HUES48 (cell line): ENCODE results near the gene TMED10.
A peak's percentile ranks its signal among the peaks of the same experiment; 100 is the strongest.

Experiments used
- H3K27ac ChIP-seq: one replicate; pipeline ENCODE4 v1.7.0; 2013; ENCODE audit warnings: low read depth, low read length, inconsistent platforms
- H3K27me3 ChIP-seq: 2 replicates; pipeline ENCODE4 v1.6.1; 2013; ENCODE audit warnings: mild to moderate bottlenecking, low read length; ENCODE audit not compliant: control insufficient read depth, insufficient read depth
- H3K36me3 ChIP-seq: 2 replicates; pipeline ENCODE4 v1.6.1; 2013; ENCODE audit warnings: low read length; ENCODE audit not compliant: control insufficient read depth, insufficient read depth
- H3K4me1 ChIP-seq: 2 replicates; pipeline ENCODE4 v1.6.1; 2013; ENCODE audit warnings: mild to moderate bottlenecking, low read length; ENCODE audit not compliant: control insufficient read depth, insufficient read depth
- H3K4me3 ChIP-seq: 2 replicates; pipeline ENCODE4 v1.5.1; 2013; ENCODE audit warnings: mild to moderate bottlenecking, low read depth, low read length
- H3K9ac ChIP-seq: 2 replicates; pipeline ENCODE4 v1.6.1; 2013; ENCODE audit warnings: mild to moderate bottlenecking, low read depth, low read length, moderate library complexity
- H3K9me3 ChIP-seq: 2 replicates; pipeline ENCODE4 v1.6.1; 2013; ENCODE audit warnings: low read length; ENCODE audit not compliant: control insufficient read depth, insufficient read depth

Gene TMED10

DNA sequence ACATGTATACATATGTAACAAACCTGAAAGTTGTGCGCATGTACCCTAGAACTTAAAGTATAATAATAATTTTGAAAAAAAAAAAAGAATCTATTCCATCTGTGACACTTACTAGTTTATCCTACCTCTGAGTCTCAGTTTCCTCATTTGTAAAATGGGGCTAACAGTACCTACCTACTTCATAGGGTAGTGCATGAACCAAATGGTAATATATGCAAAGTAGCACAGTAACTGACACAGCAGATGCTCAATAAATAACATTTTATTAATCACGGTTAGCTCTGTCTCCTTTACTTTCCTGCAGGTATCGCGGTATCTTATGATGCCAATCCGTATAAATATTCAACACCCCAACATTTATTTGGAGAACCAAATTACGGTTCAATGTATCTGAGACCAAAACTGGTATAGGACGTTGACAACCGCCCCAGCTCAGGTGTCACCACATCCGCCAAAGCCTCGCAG is 703 bp downstream of the TMED10 start:
- H3K27me3 ChIP-seq: no peaks in the 10 kb centered on the region
- no peaks in the 10 kb centered on the region for H3K36me3 ChIP-seq
- peak overlapping the region; percentile 99 for H3K4me3 ChIP-seq
- peak overlapping the region; percentile 97 for H3K27ac ChIP-seq
- no peaks in the 10 kb centered on the region for H3K9me3 ChIP-seq
- H3K4me1 ChIP-seq: peaks cover 2% of the 10 kb centered on the region; the same call in 1 of the 2 replicates
- H3K9ac ChIP-seq: peak overlapping the region; percentile 93

DNA sequence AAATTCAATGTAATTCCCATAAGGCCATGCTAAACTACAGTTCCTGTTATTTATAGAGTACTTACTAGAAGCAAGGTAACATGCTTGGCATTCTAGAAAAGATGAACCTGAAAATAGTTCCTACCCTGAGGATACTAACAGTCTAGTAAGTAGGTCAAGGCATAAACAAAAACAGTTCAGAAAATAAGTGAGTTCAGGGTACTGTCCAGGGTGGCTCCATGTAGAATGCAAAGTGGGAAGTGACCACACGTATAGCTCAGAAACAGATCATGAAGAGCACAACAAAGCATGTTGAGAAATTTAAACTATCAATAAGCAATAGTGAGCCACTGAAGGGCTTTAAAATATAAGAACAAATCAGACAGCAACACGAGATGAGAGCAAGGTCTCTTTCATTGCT is 2.3 kb downstream of the TMED10 start:
- Histone ChIP-seq H3K4me1 (peaks cover 2% of the 10 kb centered on the region; the same call in 1 of the 2 replicates), H3K36me3 (no peaks in the 10 kb centered on the region), H3K27ac (no peak overlapping the region), H3K27me3 (no peaks in the 10 kb centered on the region), H3K9ac (no peak overlapping the region), H3K9me3 (no peaks in the 10 kb centered on the region), H3K4me3 (no peak overlapping the region)

DNA sequence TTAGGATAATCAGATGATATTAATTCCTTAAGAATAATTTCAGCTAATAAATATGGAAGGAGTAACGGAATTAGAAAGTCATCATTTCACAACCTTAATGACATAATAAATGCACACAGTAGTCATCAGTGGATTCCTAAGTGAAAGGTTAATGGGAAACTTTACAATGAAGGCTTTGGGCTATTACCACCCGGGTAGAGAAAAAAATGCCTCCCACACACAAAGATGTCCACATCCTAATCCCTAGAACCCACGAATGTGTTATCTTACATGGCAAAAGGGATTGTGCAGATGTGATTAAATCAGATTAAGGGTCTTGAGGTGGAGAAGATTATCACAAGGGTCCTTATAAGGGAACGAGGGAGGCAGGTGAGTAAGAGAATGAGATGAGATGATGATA is 5.6 kb downstream of the TMED10 start:
- Histone ChIP-seq H3K36me3 (no peaks in the 10 kb centered on the region), H3K27me3 (no peaks in the 10 kb centered on the region), H3K4me3 (no peak overlapping the region), H3K9ac (no peak overlapping the region), H3K9me3 (no peaks in the 10 kb centered on the region), H3K4me1 (peaks cover 17% of the 10 kb centered on the region), H3K27ac (no peak overlapping the region)

GRCh38 chr14:75168586-75169335 is 7.7 kb downstream of the TMED10 start:
- H3K9ac ChIP-seq: no peak overlapping the region
- no peaks in the 10 kb centered on the region for H3K9me3 ChIP-seq
- no peaks in the 10 kb centered on the region for H3K36me3 ChIP-seq
- peaks cover 15% of the 10 kb centered on the region for H3K4me1 ChIP-seq
- H3K27ac ChIP-seq: no peak overlapping the region
- no peaks in the 10 kb centered on the region for H3K27me3 ChIP-seq
- no peak overlapping the region for H3K4me3 ChIP-seq

DNA sequence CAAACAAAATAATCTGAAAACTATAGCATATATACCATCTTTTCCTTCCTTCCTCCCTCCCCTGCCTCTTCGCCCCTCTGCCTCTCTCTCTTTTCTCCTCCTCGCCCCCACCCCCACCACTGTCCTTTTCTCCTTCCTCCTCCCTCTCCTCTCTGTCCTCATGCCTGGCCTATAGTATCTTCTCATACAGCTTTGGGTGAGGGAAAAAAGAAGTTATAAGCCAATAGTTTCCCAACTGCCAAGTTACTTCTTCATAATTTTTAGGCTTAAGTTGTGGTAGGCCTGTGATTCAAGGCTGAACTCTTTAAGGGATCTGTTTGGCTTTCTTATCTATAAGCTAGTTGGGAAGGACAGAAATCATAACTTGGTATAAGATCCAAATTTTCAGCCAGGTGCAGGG is 9.1 kb downstream of the TMED10 start:
- Histone ChIP-seq H3K4me1 (peaks cover 15% of the 10 kb centered on the region), H3K4me3 (no peak overlapping the region), H3K27me3 (no peaks in the 10 kb centered on the region), H3K27ac (no peak overlapping the region), H3K9ac (no peak overlapping the region), H3K9me3 (no peaks in the 10 kb centered on the region), H3K36me3 (no peaks in the 10 kb centered on the region)

DNA sequence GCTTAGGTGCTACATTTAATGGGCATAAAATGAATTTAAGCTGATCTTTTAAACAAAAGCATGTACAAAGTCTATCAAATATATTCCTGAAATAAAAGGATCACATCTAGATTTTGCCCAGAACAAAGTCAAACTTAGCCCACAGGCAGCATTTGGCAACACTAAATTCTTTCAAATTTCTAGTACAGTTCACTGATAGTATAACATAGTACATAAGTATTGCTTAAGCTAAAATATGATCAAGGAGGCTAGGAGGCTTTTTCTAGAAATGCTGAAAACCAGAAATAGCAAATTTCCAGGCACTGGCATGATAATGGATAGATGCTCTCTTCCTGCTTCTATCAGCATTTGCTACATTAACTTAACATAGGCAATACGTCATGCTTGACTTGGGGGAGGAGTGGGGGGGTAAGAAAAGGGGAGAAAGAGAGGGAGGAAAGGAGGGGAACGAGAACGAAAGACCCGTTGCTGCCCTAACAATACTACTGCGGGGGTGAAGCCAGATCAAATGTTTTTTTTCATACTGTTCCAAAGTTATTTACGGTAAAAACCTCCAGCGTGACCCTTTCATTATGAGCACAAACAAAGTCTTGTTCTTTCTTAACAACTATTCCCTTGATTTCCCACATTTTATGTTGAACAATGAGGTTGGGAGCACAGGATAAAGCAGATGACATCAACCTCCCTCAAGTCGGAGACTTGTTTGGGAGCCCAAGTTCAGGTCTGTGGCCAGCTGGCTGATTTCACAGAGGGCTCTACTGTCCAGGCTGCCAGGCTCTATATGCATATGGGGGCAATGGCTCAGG is 10.6 kb downstream of the TMED10 start:
- no peak overlapping the region for H3K9ac ChIP-seq
- H3K4me1 ChIP-seq: peaks cover 15% of the 10 kb centered on the region

GRCh38 chr14:75164809-75165208 is 11.6 kb downstream of the TMED10 start:
- no peak overlapping the region for H3K27ac ChIP-seq
- peaks cover 24% of the 10 kb centered on the region for H3K4me1 ChIP-seq
- no peak overlapping the region for H3K9ac ChIP-seq
- no peaks in the 10 kb centered on the region for H3K36me3 ChIP-seq
- no peak overlapping the region for H3K4me3 ChIP-seq
- H3K27me3 ChIP-seq: no peaks in the 10 kb centered on the region
- H3K9me3 ChIP-seq: no peaks in the 10 kb centered on the region

More for the DNA sequence above, 10.6 kb downstream of the TMED10 start:
- H3K9me3 ChIP-seq: no peaks in the 10 kb centered on the region
- H3K4me3 ChIP-seq: no peak overlapping the region
- H3K27me3 ChIP-seq: no peaks in the 10 kb centered on the region
- H3K36me3 ChIP-seq: no peaks in the 10 kb centered on the region
- H3K27ac ChIP-seq: no peak overlapping the region

DNA sequence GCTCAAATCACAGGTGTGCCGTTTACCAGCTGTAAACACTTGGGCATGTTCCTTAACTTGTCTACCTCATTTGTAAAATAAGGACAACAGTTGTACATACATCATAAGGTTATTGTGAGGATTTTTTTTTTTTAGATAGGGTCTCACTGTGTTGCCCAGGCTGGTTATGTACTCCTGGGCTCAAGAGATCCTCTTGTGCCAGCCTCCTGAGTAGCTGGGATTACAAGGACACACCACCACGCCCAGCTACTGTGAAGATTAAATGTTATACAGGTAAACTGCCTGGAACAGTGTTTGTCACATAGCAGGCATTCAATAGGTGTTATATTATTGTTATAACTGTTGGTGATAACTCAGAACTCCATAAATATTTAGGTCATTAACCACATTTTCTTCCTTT is 12.7 kb downstream of the TMED10 start:
- peaks cover 28% of the 10 kb centered on the region for H3K4me1 ChIP-seq
- H3K36me3 ChIP-seq: no peaks in the 10 kb centered on the region
- H3K4me3 ChIP-seq: no peak overlapping the region
- H3K27ac ChIP-seq: no peak overlapping the region
- no peaks in the 10 kb centered on the region for H3K27me3 ChIP-seq
- no peak overlapping the region for H3K9ac ChIP-seq
- no peaks in the 10 kb centered on the region for H3K9me3 ChIP-seq

DNA sequence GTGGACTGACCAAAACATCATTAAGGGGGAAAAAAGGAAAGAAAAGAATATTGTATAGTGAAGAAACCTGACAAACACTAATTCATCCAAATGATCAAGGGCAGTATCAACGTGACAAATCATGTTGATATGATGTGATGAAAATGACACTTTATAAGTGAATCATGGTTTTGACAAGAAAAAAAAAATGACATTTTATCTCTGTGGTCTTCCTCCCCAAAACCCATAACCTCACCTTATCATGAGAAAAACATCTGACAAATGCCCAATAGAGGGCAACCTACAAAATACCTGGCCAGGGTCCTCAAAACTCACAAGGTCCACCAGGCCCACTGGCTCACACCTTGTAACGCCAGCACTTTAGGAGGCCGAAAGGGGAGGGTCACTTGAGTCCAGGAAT is 13.8 kb downstream of the TMED10 start:
- H3K9me3 ChIP-seq: no peaks in the 10 kb centered on the region
- no peak overlapping the region for H3K9ac ChIP-seq
- H3K36me3 ChIP-seq: no peaks in the 10 kb centered on the region
- H3K27ac ChIP-seq: no peak overlapping the region
- no peaks in the 10 kb centered on the region for H3K27me3 ChIP-seq
- H3K4me1 ChIP-seq: peaks cover 23% of the 10 kb centered on the region
- no peak overlapping the region for H3K4me3 ChIP-seq

- peaks cover 12% of the 10 kb centered on the region; the same call in 1 of the 2 replicates for H3K4me1 ChIP-seq
- no peaks in the 10 kb centered on the region for H3K27me3 ChIP-seq
- H3K4me3 ChIP-seq: no peak overlapping the region
- no peaks in the 10 kb centered on the region for H3K9me3 ChIP-seq
- no peak overlapping the region for H3K9ac ChIP-seq
- H3K27ac ChIP-seq: no peak overlapping the region
- no peaks in the 10 kb centered on the region for H3K36me3 ChIP-seq
Observed at GRCh38 chr14:75158843-75159614, 17.4 kb downstream of the TMED10 start.
